ENCODE data around the gene HIGD2A. TPM values are rescaled to one million over a fixed set of nuclear protein-coding genes. Genes with fewer than 3 reads are reported as not detected.

The HIGD2A gene
- total RNA-seq, 2 donors from 2014 or later: 20.1 to 44.1 TPM

- no peak for DNase-seq
- no peak for ATAC-seq
- TF ChIP-seq POLR2A (IDR thresholded peaks at IDR 0.05): no peak
- TF ChIP-seq, protein P1, sequence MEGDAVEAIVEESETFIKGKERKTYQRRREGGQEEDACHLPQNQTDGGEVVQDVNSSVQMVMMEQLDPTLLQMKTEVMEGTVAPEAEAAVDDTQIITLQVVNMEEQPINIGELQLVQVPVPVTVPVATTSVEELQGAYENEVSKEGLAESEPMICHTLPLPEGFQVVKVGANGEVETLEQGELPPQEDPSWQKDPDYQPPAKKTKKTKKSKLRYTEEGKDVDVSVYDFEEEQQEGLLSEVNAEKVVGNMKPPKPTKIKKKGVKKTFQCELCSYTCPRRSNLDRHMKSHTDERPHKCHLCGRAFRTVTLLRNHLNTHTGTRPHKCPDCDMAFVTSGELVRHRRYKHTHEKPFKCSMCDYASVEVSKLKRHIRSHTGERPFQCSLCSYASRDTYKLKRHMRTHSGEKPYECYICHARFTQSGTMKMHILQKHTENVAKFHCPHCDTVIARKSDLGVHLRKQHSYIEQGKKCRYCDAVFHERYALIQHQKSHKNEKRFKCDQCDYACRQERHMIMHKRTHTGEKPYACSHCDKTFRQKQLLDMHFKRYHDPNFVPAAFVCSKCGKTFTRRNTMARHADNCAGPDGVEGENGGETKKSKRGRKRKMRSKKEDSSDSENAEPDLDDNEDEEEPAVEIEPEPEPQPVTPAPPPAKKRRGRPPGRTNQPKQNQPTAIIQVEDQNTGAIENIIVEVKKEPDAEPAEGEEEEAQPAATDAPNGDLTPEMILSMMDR (IDR thresholded peaks at IDR 0.05): no peak
- Histone ChIP-seq H3K4me1 (peaks cover 7% of the 10 kb centered on the region), H3K27me3 (no peaks in the 10 kb centered on the region), H3K9me3 (no peaks in the 10 kb centered on the region), H3K36me3 (replicated peaks in 1 of 2; ENCODE audit: insufficient read depth in 1 of 2, low read depth in 2 of 2) (no peaks in the 10 kb centered on the region), H3K4me3 (no peak overlapping the region), H3K27ac (no peak overlapping the region)
- intact Hi-C loops (cut with DNase I): no loop called here
- WGBS, 2 donors: 44 to 62% methylated on average over 2 of the region's 2 CpGs
Observed at GRCh38 chr5:176420972-176421544, 32.5 kb downstream of the HIGD2A start.

GRCh38 chr5:176424181-176424580 is 35.6 kb downstream of the HIGD2A start:
- no peaks in the 10 kb centered on the region for H3K27me3 ChIP-seq
- H3K9me3 ChIP-seq: no peaks in the 10 kb centered on the region
- H3K4me1 ChIP-seq: no peaks in the 10 kb centered on the region
- no peaks in the 10 kb centered on the region for H3K36me3 ChIP-seq (replicated peaks in 1 of 2; ENCODE audit: insufficient read depth in 1 of 2, low read depth in 2 of 2)
- TF ChIP-seq POLR2A (IDR thresholded peaks at IDR 0.05): no peak
- ATAC-seq (no peak), DNase-seq (no peak)
- no peak overlapping the region for H3K4me3 ChIP-seq
- intact Hi-C loops (cut with DNase I): no loop called here
- no peak overlapping the region for H3K27ac ChIP-seq
- WGBS, 2 donors: 64 to 88% methylated on average over 3 of the region's 3 CpGs

DNA sequence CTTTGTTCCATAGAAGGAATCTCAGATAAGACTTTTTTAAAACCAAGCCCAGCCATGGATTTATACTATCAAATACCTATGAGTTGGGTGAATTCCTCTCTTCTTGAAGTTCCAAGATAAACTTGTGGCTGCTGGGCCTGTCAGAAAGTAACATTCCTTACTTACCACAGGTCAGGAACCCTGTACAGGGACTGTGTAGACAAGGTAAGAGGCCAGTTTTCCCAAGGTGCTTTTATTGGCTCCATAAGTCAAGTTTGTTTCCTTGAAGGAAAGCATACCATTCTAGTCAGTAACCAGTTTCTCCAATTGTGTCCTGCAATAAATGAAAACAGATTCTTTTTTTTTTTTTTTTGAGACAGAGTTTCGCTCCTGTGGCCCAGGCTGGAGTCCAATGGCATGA is 36.6 kb downstream of the HIGD2A start:
- no peak for DNase-seq
- no peak for ATAC-seq
- TF ChIP-seq, protein P1 (IDR thresholded peaks at IDR 0.05): no peak
- TF ChIP-seq POLR2A (IDR thresholded peaks at IDR 0.05): no peak
- Histone ChIP-seq H3K27me3 (no peaks in the 10 kb centered on the region), H3K4me3 (no peak overlapping the region), H3K9me3 (no peaks in the 10 kb centered on the region), H3K4me1 (no peaks in the 10 kb centered on the region), H3K36me3 (replicated peaks in 1 of 2; ENCODE audit: insufficient read depth in 1 of 2, low read depth in 2 of 2) (no peaks in the 10 kb centered on the region), H3K27ac (no peak overlapping the region)
- 83 to 94% methylated on average over 1 of the region's 1 CpG for WGBS, 2 donors
- intact Hi-C loops (cut with DNase I): no loop called here

DNA sequence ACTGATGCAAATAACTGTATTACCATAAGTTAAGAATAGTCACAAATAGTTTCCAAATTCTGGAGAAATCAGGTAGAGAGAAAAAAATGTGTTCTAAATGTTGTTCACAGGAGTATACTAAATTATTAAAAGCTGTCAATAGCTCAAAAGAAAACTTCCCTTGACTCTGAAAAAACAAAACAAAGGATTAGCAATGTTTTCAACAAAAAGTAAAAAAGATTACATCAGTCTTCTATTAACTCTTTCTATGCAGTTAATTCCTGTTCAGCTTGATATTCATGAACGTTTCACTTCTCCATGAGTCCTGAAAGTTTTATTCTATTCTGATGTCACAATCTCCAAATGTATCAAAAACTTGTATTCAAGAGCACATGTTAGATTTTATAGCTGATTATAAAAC is 37.2 kb downstream of the HIGD2A start:
- Histone ChIP-seq H3K36me3 (replicated peaks in 1 of 2; ENCODE audit: insufficient read depth in 1 of 2, low read depth in 2 of 2) (no peaks in the 10 kb centered on the region), H3K27me3 (no peaks in the 10 kb centered on the region), H3K9me3 (no peaks in the 10 kb centered on the region), H3K4me3 (no peak overlapping the region), H3K4me1 (no peaks in the 10 kb centered on the region), H3K27ac (no peak overlapping the region)
- ATAC-seq (no peak), DNase-seq (no peak)
- TF ChIP-seq POLR2A (IDR thresholded peaks at IDR 0.05): no peak
- TF ChIP-seq, protein P1 (IDR thresholded peaks at IDR 0.05): no peak
- intact Hi-C loops (cut with DNase I): no loop called here
- 68 to 81% methylated on average over 1 of the region's 1 CpG for WGBS, 2 donors

DNA sequence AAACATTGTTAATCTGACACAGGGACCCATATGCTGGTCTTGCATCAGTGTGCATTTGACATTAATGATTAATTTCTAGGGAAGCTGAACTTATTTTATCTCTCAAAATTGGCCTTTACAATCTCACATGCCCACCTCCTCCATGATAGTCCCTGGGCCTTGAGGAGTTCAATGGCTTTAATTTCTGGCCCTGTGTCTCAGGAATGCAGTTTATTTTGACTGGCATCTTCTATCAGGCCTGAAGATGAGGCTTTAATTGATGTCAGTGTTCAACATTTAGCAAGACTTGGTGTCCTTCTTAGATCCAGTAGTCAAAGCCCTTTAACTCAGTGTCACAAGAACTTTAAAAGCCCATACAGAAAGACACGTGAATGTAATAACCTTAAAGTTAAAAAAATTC is 38.3 kb downstream of the HIGD2A start:
- Histone ChIP-seq H3K4me3 (no peak overlapping the region), H3K27ac (no peak overlapping the region), H3K9me3 (no peaks in the 10 kb centered on the region), H3K27me3 (no peaks in the 10 kb centered on the region), H3K4me1 (no peaks in the 10 kb centered on the region), H3K36me3 (replicated peaks in 1 of 2; ENCODE audit: insufficient read depth in 1 of 2, low read depth in 2 of 2) (no peaks in the 10 kb centered on the region)
- intact Hi-C loops (cut with DNase I): no loop called here
- no peak for TF ChIP-seq POLR2A (IDR thresholded peaks at IDR 0.05)
- TF ChIP-seq, protein P1 (IDR thresholded peaks at IDR 0.05): no peak
- WGBS, 2 donors: 44 to 65% methylated on average over 1 of the region's 1 CpG
- DNase-seq (no peak), ATAC-seq (no peak)

Measured in body of pancreas (tissue), 4 donors.